ENCODE measurements around the gene RPIA. TPM values are rescaled to one million over a fixed set of nuclear protein-coding genes. Genes with fewer than 3 reads are reported as not detected.

RPIA gene
- total and polyA plus RNA-seq, 9 of the 15 experiments (the other 6 are each of a cell fraction or from before 2014, with no cell fraction given): 7.8 to 41.2 (median 25.8) TPM

DNA sequence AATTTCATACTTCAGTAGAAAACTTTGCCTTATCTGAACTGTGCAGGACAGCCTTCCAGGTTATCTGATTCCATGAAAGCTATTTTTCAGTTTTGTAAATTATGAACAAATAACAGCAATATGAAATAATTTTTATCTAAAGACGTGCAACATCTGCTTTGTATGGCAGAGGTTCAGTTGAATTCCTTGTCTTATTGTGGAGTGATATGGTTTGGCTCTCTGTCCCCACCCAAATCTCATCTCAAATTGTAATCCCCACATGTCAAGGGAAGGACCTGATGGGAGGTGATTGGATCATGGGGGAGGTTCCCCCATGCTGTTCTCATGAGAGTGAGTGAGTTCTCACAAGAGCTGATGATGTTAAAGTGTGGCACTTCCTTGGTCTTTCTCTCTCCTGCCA lies 18.1 kb upstream of the RPIA start:
- ChIA-PET CTCF (ENCODE audit: low intra/inter-chr PET ratio) (interaction anchor here (0.6 to 5.3 kb wide), 2 partner anchors 83 to 490 kb away, joined by 3 to 54 read pairs; no protein-coding TSS in a partner anchor), POLR2A (interaction anchor here (1.3 kb wide), 1 partner anchor 78 kb away, joined by 3 read pairs; no protein-coding TSS in a partner anchor)
- Histone ChIP-seq H3K27me3 (ENCODE audit: control insufficient read depth in 2 of 2, insufficient read depth in 2 of 2, low read length in 2 of 2) (no peaks in the 10 kb centered on the region), H3K27ac (ENCODE audit: extremely low read depth, low read depth, low read length) (no peak overlapping the region), H3K9ac (ENCODE audit: insufficient read depth in 1 of 2, low read depth in 2 of 2, low read length in 2 of 2) (no peak overlapping the region), H3K4me2 (ENCODE audit: insufficient read depth, low read length) (peak overlapping the region; percentile 19; the same call in 1 of the 2 replicates), H4K20me1 (replicated peaks; ENCODE audit: control insufficient read depth, insufficient read depth, low read length) (no peaks in the 10 kb centered on the region), H3K9me3 (replicated peaks; ENCODE audit: control insufficient read depth, insufficient read depth, low read depth, low read length) (no peaks in the 10 kb centered on the region), H2AFZ (ENCODE audit: low read depth, low read length) (no peak overlapping the region), H3K4me3 (no peak overlapping the region), H3K36me3 (ENCODE audit: control insufficient read depth, insufficient read depth, low read length) (no peaks in the 10 kb centered on the region; the same call in 2 of the 3 replicates), H3K4me1 (replicated peaks in 1 of 2; ENCODE audit: control insufficient read depth in 2 of 2, insufficient read depth in 2 of 2, low read length in 2 of 2) (peaks cover 5 to 29% of the 10 kb centered on the region in 2 experiments; a peak in 4 of 5 replicates), H3K9me1 (ENCODE audit: control insufficient read depth, insufficient read depth, low read length) (no peaks in the 10 kb centered on the region), H3K79me2 (ENCODE audit: control insufficient read depth, insufficient read depth, low read length) (no peaks in the 10 kb centered on the region)
- BruUV-seq (replicated peaks): no TSS peak
- ATAC-seq: peak; percentile 65
- in situ Hi-C loops (cut with MboI) (no loop called here), intact Hi-C loops (cut with micrococcal nuclease) (loop anchor here (2.0 kb wide), 1 partner anchor 19 kb away; no protein-coding TSS in a partner anchor)
- FAIRE-seq: peak; percentile 70
- 0% methylated on average over 1 of the region's 1 CpG for WGBS (ENCODE audit: insufficient coverage, low coverage, missing lambda C conversion rate)
- DNase-seq (ENCODE audit: extremely low read depth in 1 of 4, low spot score in 3 of 4): peak in 1 of 4 experiments; percentile 62
- TF ChIP-seq TAL1 (IDR thresholded peaks at IDR 0.05) (peak; percentile 78), ARID1B (IDR thresholded peaks at IDR 0.05) (peak; percentile 80), JUND (IDR thresholded peaks at IDR 0.05; ENCODE audit: borderline replicate concordance, low read depth, low read length) (no peak), JUND (tag; IDR thresholded peaks at IDR 0.05; ENCODE audit: borderline replicate concordance, low read depth, low read length) (0 out of 3 replicates have a peak, but pooled peaks have one; percentile 12), CTBP1 (IDR thresholded peaks at IDR 0.05; ENCODE audit: borderline replicate concordance) (0 out of 2 replicates have a peak, but pooled peaks have one; percentile 43), ZNF3 (CRISPR knock-in tag; IDR thresholded peaks at IDR 0.05) (no peak), CBFA2T2 (conservative IDR thresholded peaks at IDR 0.05) (peak; percentile 61), NCOR1 (IDR thresholded peaks at IDR 0.05) (peak; percentile 41; the same call in 1 of the 2 replicates), FOXJ2 (tag; IDR thresholded peaks at IDR 0.05) (peak; percentile 53), NFIC (IDR thresholded peaks at IDR 0.05) (peak; percentile 24; the same call in 1 of the 2 replicates), FOXK2 (conservative IDR thresholded peaks at IDR 0.05 in 1 of 2, IDR thresholded peaks at IDR 0.05 in 1 of 2; ENCODE audit: low read depth in 2 of 2) (0 out of 4 replicates have a peak, but pooled peaks of 1 of the 2 experiments have one; percentile 20), MYNN (IDR thresholded peaks at IDR 0.05) (no peak), MYNN (CRISPR knock-in tag; IDR thresholded peaks at IDR 0.05) (no peak), RCOR1 (IDR thresholded peaks at IDR 0.05; ENCODE audit: borderline replicate concordance in 1 of 2, low read depth in 2 of 2, low read length in 2 of 2) (peak in 1 of 2 experiments; percentile 34; a peak in 1 of 4 replicates), PML (IDR thresholded peaks at IDR 0.05; ENCODE audit: low read length) (peak; percentile 32; the same call in 1 of the 2 replicates), SOX6 (IDR thresholded peaks at IDR 0.05) (peak; percentile 67), TRIM24 (IDR thresholded peaks at IDR 0.05) (0 out of 4 replicates have a peak, but pooled peaks of 1 of the 2 experiments have one; percentile 27), DPF2 (IDR thresholded peaks at IDR 0.05) (peak; percentile 76), CC2D1A (IDR thresholded peaks at IDR 0.05) (peak; percentile 70)
- TF ChIP-seq, protein P1, sequence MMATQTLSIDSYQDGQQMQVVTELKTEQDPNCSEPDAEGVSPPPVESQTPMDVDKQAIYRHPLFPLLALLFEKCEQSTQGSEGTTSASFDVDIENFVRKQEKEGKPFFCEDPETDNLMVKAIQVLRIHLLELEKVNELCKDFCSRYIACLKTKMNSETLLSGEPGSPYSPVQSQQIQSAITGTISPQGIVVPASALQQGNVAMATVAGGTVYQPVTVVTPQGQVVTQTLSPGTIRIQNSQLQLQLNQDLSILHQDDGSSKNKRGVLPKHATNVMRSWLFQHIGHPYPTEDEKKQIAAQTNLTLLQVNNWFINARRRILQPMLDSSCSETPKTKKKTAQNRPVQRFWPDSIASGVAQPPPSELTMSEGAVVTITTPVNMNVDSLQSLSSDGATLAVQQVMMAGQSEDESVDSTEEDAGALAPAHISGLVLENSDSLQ (IDR thresholded peaks at IDR 0.05): peak; percentile 47; the same call in 1 of the 2 replicates
- TF ChIP-seq, protein P2, sequence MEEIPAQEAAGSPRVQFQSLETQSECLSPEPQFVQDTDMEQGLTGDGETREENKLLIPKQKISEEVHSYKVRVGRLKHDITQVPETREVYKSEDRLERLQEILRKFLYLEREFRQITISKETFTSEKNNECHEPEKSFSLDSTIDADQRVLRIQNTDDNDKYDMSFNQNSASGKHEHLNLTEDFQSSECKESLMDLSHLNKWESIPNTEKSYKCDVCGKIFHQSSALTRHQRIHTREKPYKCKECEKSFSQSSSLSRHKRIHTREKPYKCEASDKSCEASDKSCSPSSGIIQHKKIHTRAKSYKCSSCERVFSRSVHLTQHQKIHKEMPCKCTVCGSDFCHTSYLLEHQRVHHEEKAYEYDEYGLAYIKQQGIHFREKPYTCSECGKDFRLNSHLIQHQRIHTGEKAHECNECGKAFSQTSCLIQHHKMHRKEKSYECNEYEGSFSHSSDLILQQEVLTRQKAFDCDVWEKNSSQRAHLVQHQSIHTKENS (CRISPR knock-in tag; IDR thresholded peaks at IDR 0.05): no peak
- TF ChIP-seq, protein P3, sequence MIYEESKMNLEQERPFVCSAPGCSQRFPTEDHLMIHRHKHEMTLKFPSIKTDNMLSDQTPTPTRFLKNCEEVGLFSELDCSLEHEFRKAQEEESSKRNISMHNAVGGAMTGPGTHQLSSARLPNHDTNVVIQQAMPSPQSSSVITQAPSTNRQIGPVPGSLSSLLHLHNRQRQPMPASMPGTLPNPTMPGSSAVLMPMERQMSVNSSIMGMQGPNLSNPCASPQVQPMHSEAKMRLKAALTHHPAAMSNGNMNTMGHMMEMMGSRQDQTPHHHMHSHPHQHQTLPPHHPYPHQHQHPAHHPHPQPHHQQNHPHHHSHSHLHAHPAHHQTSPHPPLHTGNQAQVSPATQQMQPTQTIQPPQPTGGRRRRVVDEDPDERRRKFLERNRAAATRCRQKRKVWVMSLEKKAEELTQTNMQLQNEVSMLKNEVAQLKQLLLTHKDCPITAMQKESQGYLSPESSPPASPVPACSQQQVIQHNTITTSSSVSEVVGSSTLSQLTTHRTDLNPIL (CRISPR knock-in tag; IDR thresholded peaks at IDR 0.05): no peak
